RWPE2 (cell line): ENCODE data around the gene SLC39A2.
A peak's percentile ranks its signal among the peaks of the same experiment; 100 is the strongest.

ENCODE experiments used
- ATAC-seq: fragments of 200-7000 bp; cut with Tn5 transposase; 3 replicates; pipeline ENCODE4 v1.9.1; 2021; ENCODE audit warnings: low read depth
- DNase-seq: peaks from one replicate; pipeline ENCODE4 v3.0.0-alpha.2; 2020; ENCODE audit warnings: low spot score
- H3K27ac ChIP-seq: fragments of 450-650 bp; 2 replicates; pipeline ENCODE4 v1.5.1; 2017; ENCODE audit warnings: mild to moderate bottlenecking; ENCODE audit not compliant: poor library complexity, severe bottlenecking
- H3K27me3 ChIP-seq: fragments of 250-450 bp; sonication (Bioruptor Pico); 2 replicates; pipeline ENCODE4 v1.5.1; 2021; ENCODE audit warnings: mild to moderate bottlenecking, moderate library complexity; ENCODE audit not compliant: insufficient read depth, poor library complexity, severe bottlenecking
- H3K36me3 ChIP-seq: fragments of 250-450 bp; sonication (Bioruptor Pico); 2 replicates; pipeline ENCODE4 v1.5.1; 2020; ENCODE audit warnings: low read depth, mild to moderate bottlenecking, moderate library complexity
- H3K4me1 ChIP-seq: fragments of 250-450 bp; sonication (Bioruptor Pico); 2 replicates; pipeline ENCODE4 v1.5.1; 2021; ENCODE audit warnings: mild to moderate bottlenecking, moderate library complexity; ENCODE audit not compliant: insufficient read depth, poor library complexity, severe bottlenecking
- H3K4me3 ChIP-seq: fragments of 250-450 bp; sonication (Bioruptor Pico); 2 replicates; pipeline ENCODE4 v1.5.1; 2021; ENCODE audit warnings: mild to moderate bottlenecking, moderate library complexity; ENCODE audit not compliant: severe bottlenecking
- H3K9me3 ChIP-seq: fragments of 250-450 bp; sonication (Bioruptor Pico); 2 replicates; pipeline ENCODE4 v1.5.1; 2021; ENCODE audit warnings: mild to moderate bottlenecking, moderate library complexity; ENCODE audit not compliant: severe bottlenecking
- CTCF ChIP-seq: fragments of 450-650 bp; IDR thresholded peaks from one replicate; pipeline ENCODE4 v1.5.1; 2017; ENCODE audit warnings: mild to moderate bottlenecking, moderate library complexity; ENCODE audit not compliant: poor library complexity, severe bottlenecking

The SLC39A2 gene

DNA sequence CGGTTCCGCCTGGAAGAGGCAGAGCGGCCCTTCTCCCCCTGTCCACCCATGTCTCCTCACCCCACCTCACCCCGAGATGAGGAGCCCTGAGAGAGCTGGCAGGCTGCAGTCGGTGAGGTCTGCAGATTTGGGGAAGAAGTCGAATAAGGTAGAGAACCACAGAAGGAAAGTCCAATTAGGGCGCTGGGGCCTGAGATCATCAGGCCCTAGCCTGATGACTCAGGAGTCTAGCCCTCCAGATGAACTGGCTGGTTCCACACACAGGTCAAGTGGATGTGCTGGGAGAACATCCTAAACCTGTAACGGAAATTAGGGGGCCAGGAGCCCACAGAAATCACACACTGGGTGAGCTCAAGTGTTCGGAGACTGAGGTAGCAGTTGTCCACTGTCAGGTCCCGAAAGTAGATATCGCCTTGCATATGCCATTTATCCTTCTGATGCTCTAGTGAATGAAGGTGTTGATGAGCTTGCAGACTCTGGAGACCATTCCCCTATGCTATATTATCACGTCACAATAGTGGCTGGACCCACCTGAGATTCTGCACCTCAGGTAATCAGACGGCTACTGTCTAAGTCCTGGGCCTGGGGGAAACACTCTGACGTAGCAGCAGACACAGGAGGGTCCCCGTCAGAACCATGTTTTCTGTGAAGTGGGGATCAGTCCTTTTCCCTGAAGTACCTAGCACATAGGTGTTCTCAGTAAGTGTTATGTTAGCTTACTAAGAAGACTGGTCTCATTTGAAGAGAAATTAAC is 10.2 kb upstream of the SLC39A2 start:
- TF ChIP-seq CTCF = no peak
- H3K4me1 ChIP-seq = peaks cover 37% of the 10 kb centered on the region
- ATAC-seq = no peak
- DNase-seq = no peak
- no peaks in the 10 kb centered on the region for H3K9me3 ChIP-seq
- H3K27ac ChIP-seq = peak overlapping the region; percentile 78
- H3K4me3 ChIP-seq = peak overlapping the region; percentile 89
- H3K36me3 ChIP-seq = peaks cover 37% of the 10 kb centered on the region
- H3K27me3 ChIP-seq = no peaks in the 10 kb centered on the region

DNA sequence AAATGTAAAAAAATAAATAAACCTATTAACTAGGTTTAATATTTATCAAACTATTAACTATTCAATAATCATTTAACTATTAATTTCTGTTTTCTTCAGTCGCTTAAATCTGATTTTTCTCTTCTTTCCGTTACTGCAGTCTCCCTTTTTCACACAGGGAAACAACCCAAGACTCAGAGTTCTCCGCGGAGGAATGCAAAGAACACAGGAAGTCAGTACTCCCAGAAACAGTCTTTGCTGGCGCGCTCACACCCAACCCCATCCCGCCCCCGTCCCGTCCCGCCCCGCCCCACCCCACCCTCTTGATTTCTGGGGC is 9.7 kb upstream of the SLC39A2 start:
- TF ChIP-seq CTCF = no peak
- peak overlapping the region; percentile 89 for H3K4me3 ChIP-seq
- no peaks in the 10 kb centered on the region for H3K9me3 ChIP-seq
- DNase-seq = no peak
- no peaks in the 10 kb centered on the region for H3K27me3 ChIP-seq
- H3K4me1 ChIP-seq = peaks cover 37% of the 10 kb centered on the region
- no peak for ATAC-seq
- peak overlapping the region; percentile 78 for H3K27ac ChIP-seq
- H3K36me3 ChIP-seq = peaks cover 42% of the 10 kb centered on the region

DNA sequence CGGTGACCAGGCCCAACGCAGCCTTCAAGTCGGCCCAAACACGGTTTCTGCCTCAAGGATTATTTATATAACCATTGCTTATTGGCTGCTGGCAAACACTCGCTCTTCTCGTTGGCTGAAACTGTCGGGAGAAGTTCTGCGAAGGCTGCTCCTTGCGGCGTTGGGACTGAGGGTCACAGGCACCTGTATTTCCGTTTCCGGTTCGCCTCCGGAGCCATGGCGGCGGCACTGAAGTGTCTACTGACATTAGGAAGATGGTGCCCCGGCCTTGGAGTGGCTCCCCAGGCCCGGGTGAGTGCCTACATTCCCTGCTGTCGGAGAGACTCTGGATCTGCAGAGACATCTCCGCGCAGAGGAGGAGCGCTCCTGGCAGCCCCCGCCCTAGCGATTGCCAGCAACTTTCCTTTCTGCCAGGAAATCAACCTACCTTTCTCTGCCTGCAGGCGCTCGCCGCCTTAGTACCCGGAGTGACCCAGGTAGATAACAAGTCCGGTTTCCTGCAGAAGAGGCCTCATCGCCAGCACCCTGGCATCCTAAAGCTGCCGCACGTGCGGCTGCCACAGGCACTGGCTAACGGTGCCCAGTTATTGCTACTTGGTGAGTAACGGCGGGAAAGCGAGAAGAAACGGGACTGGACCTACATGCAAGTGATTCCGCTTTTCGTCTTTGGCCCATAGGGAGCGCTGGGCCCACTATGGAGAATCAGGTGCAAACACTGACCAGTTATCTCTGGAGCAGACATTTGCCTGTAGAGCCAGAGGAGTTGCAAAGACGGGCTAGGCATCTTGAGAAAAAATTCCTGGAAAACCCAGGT is 9.1 kb upstream of the SLC39A2 start, which contains the start of gene METTL17:
TSS of gene METTL17 (plus strand) at position 194 of the 814 bp plus-strand sequence. CDS start at position 217, 23 bp downstream.
- H3K27me3 ChIP-seq = no peaks in the 10 kb centered on the region
- DNase-seq = peak; percentile 97
- peak within 1 kb of the TSS; percentile 89 for H3K4me3 ChIP-seq
- peak; percentile 78 for TF ChIP-seq CTCF
- peak; percentile 88 for ATAC-seq
- peaks cover 48% of the 10 kb centered on the region for H3K36me3 ChIP-seq
- H3K9me3 ChIP-seq = no peaks in the 10 kb centered on the region
- peaks cover 37% of the 10 kb centered on the region for H3K4me1 ChIP-seq
- peak within 1 kb of the TSS; percentile 78 for H3K27ac ChIP-seq

GRCh38 chr14:20996521-20996920 is 2.6 kb upstream of the SLC39A2 start:
- Histone ChIP-seq H3K27ac (no peak overlapping the region), H3K4me1 (peaks cover 9% of the 10 kb centered on the region), H3K4me3 (no peak overlapping the region), H3K9me3 (no peaks in the 10 kb centered on the region), H3K27me3 (no peaks in the 10 kb centered on the region), H3K36me3 (peaks cover 54% of the 10 kb centered on the region)
- DNase-seq = no peak
- TF ChIP-seq CTCF = no peak
- ATAC-seq = no peak
